ENCODE results near the gene RNF225. TPM values are rescaled to one million over a fixed set of nuclear protein-coding genes. Genes with fewer than 3 reads are reported as not detected.

RNF225 gene
- total and polyA plus RNA-seq, 9 of the 15 experiments (the other 6 are each of a cell fraction or from before 2014, with no cell fraction given), result 0.33 TPM; not detected in 8

- peak; percentile 78; the same call in 1 of the 2 replicates for TF ChIP-seq E4F1 (CRISPR knock-in tag; IDR thresholded peaks at IDR 0.05; ENCODE audit: borderline replicate concordance)
- TF ChIP-seq CBX5 (IDR thresholded peaks at IDR 0.05; ENCODE audit: borderline replicate concordance, low read depth), result no peak
- TF ChIP-seq SMARCA4 (IDR thresholded peaks at IDR 0.05), result no peak
- no peak for TF ChIP-seq HEY1 (CRISPR knock-in tag; IDR thresholded peaks at IDR 0.05; ENCODE audit: borderline replicate concordance)
- no peak for TF ChIP-seq SRSF1 (IDR thresholded peaks at IDR 0.05; ENCODE audit: low read depth, low read length)
- TF ChIP-seq ZNF277 (CRISPR knock-in tag; IDR thresholded peaks at IDR 0.05; ENCODE audit: borderline replicate concordance), result no peak
- TF ChIP-seq MTA2 (IDR thresholded peaks at IDR 0.05; ENCODE audit: low read depth), result no peak
- peak; percentile 95 to 96 for TF ChIP-seq NRF1 (conservative IDR thresholded peaks at IDR 0.05 in 1 of 2, IDR thresholded peaks at IDR 0.05 in 1 of 2)
- TF ChIP-seq JUND (IDR thresholded peaks at IDR 0.05; ENCODE audit: borderline replicate concordance, low read depth, low read length), result 0 out of 2 replicates have a peak, but pooled peaks have one; percentile 4
- no peak; the same call in 2 of the 3 replicates for TF ChIP-seq JUND (tag; IDR thresholded peaks at IDR 0.05; ENCODE audit: borderline replicate concordance, low read depth, low read length)
- TF ChIP-seq SRSF3 (IDR thresholded peaks at IDR 0.05; ENCODE audit: insufficient read depth, low read length), result no peak
- TF ChIP-seq ZNF347 (CRISPR knock-in tag; IDR thresholded peaks at IDR 0.05; ENCODE audit: low read depth), result no peak
- no peak for TF ChIP-seq SMARCB1 (IDR thresholded peaks at IDR 0.05; ENCODE audit: insufficient read length, low read depth)
- peak; percentile 25; the same call in 1 of the 2 replicates for TF ChIP-seq ZFX (CRISPR knock-in tag; IDR thresholded peaks at IDR 0.05)
- no peak for TF ChIP-seq NR1H2 (CRISPR knock-in tag; IDR thresholded peaks at IDR 0.05)
- TF ChIP-seq ZNF24 (IDR thresholded peaks at IDR 0.05), result no peak
- peak; percentile 23 for TF ChIP-seq SMAD4 (CRISPR knock-in tag; conservative IDR thresholded peaks at IDR 0.05)
- peak; percentile 75; the same call in 1 of the 2 replicates for TF ChIP-seq MTA3 (IDR thresholded peaks at IDR 0.05; ENCODE audit: borderline replicate concordance)
- peak; percentile 89 for TF ChIP-seq ATF7 (IDR thresholded peaks at IDR 0.05)
- no peak for TF ChIP-seq RFX7 (CRISPR knock-in tag; IDR thresholded peaks at IDR 0.05)
- TF ChIP-seq NCOA6 (IDR thresholded peaks at IDR 0.05), result no peak
- no peak for TF ChIP-seq ZEB2 (IDR thresholded peaks at IDR 0.05)
- TF ChIP-seq EZH2 (IDR thresholded peaks at IDR 0.05; ENCODE audit: borderline replicate concordance, low read depth, low read length), result no peak
- no peak for TF ChIP-seq ZBTB49 (CRISPR knock-in tag; IDR thresholded peaks at IDR 0.05; ENCODE audit: borderline replicate concordance)
Observed at GRCh38 chr19:58400916-58401839, 5.7 kb downstream of the RNF225 start (continued).
